ENCODE measurements around the gene TSC22D4.
A peak's percentile ranks its signal among the peaks of the same experiment; 100 is the strongest.

TSC22D4 gene

DNA sequence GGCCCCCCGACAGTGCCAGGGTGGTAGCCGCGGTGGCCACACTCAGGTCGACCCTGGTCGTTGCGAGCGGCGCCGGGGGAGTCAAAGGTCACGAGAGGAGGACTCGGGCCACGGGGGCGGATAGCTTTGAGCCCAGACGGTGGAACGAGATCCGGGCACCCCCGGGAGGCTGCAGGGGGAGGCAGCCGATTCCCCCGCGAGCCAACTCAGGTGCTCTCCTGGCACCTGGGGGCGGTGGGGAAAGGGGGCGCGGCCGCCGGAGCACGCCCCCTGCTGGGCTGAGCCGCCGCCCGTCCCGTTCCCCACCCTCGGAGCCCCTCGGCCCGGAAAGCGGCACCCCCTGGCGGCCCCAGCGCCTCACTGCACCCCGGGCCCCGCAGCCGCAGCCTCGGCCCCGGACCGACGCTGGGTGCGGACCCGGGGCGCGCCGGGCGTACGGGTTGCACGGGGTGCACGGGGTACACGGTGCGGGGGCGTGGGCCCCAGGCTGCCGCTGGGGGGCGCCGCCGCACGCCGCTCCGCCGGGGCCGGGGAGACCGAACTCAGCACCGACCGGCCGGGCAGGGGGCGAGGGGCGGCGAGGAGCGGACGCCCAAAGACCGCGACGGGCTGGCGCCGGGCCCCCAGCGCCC lies 4.2 kb upstream of the TSC22D4 start:
- no peak overlapping the region for H4K8ac ChIP-seq (ENCODE audit: low read depth, low read length)
- peaks cover 2% of the 10 kb centered on the region for H3K4me1 ChIP-seq (ENCODE audit: control insufficient read depth, low read depth, low read length)
- no peak overlapping the region for H2BK120ac ChIP-seq (ENCODE audit: low read depth, low read length)
- H2BK5ac ChIP-seq (ENCODE audit: low read length), result no peak overlapping the region
- H3K4me2 ChIP-seq (ENCODE audit: low read length), result peak overlapping the region; percentile 53
- no CpG with 5 or more reads among the region's 79 CpGs for WGBS (ENCODE audit: extremely low coverage, insufficient coverage, low lambda C conversion rate)
- no peak overlapping the region for H2AK5ac ChIP-seq (ENCODE audit: low read length)
- H3K27me3 ChIP-seq (ENCODE audit: insufficient read depth, low read length, poor library complexity), result no peaks in the 10 kb centered on the region
- no peak overlapping the region for H3K27ac ChIP-seq (ENCODE audit: low read depth, low read length)
- peak overlapping the region; percentile 27 for H3K4me3 ChIP-seq (ENCODE audit: low read length)
- H3K23ac ChIP-seq (ENCODE audit: low read length), result no peak overlapping the region
- no peak overlapping the region for H4K5ac ChIP-seq (ENCODE audit: low read length)
- H3K79me2 ChIP-seq (ENCODE audit: control insufficient read depth, insufficient read depth, low read length), result no peaks in the 10 kb centered on the region
- no peak overlapping the region for H3K4ac ChIP-seq (ENCODE audit: low read depth, low read length)
- peak overlapping the region; percentile 70 for H3K9ac ChIP-seq (ENCODE audit: low read length)
- no peaks in the 10 kb centered on the region for H3K79me1 ChIP-seq (ENCODE audit: low read length)
- DNase-seq, result peak; percentile 67
- no peak overlapping the region for H2BK15ac ChIP-seq (replicated peaks; ENCODE audit: low read depth)
- peak overlapping the region; percentile 75 for H3K18ac ChIP-seq (ENCODE audit: low read length)
- H3K56ac ChIP-seq (ENCODE audit: low read length), result peak overlapping the region; percentile 85
- H3K36me3 ChIP-seq (ENCODE audit: control insufficient read depth, insufficient read depth, low read length), result no peaks in the 10 kb centered on the region

DNA sequence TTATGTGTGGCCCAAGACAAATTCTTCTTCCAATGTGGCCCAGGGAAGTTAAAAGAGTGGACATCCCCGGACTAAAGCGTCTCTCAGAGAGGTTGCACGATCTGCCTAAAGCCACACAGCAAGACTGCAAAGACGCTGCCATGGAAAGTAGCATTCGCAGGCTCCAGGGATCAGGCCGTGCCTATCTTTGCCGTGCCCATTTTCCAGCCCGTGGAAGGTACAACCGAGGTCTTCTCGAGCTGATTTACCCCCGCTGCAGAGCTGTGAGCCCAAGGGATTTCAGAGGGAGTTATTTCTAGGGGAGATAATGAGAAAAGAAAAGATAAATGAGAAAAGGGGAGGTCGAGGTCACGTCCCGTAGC lies 3.7 kb upstream of the TSC22D4 start:
- Histone ChIP-seq H2BK120ac (ENCODE audit: low read depth, low read length) (no peak overlapping the region), H3K4me2 (ENCODE audit: low read length) (peak overlapping the region; percentile 53), H2BK15ac (replicated peaks; ENCODE audit: low read depth) (no peak overlapping the region), H3K4me3 (ENCODE audit: low read length) (no peak overlapping the region), H3K9ac (ENCODE audit: low read length) (peak overlapping the region; percentile 43), H3K79me2 (ENCODE audit: control insufficient read depth, insufficient read depth, low read length) (no peaks in the 10 kb centered on the region), H3K79me1 (ENCODE audit: low read length) (no peaks in the 10 kb centered on the region), H3K18ac (ENCODE audit: low read length) (no peak overlapping the region), H3K27ac (ENCODE audit: low read depth, low read length) (no peak overlapping the region), H4K5ac (ENCODE audit: low read length) (no peak overlapping the region), H3K23ac (ENCODE audit: low read length) (no peak overlapping the region), H3K27me3 (ENCODE audit: insufficient read depth, low read length, poor library complexity) (no peaks in the 10 kb centered on the region), H3K4me1 (ENCODE audit: control insufficient read depth, low read depth, low read length) (peaks cover 2% of the 10 kb centered on the region), H2BK5ac (ENCODE audit: low read length) (no peak overlapping the region), H4K8ac (ENCODE audit: low read depth, low read length) (no peak overlapping the region), H2AK5ac (ENCODE audit: low read length) (no peak overlapping the region), H3K36me3 (ENCODE audit: control insufficient read depth, insufficient read depth, low read length) (no peaks in the 10 kb centered on the region), H3K4ac (ENCODE audit: low read depth, low read length) (no peak overlapping the region), H3K56ac (ENCODE audit: low read length) (peak overlapping the region; percentile 85)
- no CpG with 5 or more reads among the region's 14 CpGs for WGBS (ENCODE audit: extremely low coverage, insufficient coverage, low lambda C conversion rate)
- DNase-seq, result no peak

DNA sequence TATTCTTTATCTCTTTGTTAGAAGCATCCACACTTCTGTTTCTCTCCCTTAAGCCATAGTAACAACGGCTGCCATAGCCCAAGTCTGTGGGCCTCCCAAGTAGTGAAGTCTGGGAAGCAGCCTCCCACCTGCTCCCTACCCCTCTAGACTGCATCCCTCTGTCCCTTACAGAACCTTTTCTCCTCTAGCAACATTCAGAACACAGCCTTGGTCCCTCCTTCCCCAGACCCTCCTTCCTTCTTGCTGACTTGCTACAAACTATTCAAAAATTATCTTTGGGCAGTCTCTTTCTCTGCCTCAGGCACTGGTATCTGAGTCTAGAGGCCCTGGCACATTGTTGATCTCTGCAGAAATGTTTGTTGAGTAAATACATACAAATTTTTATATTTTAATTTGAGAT lies 2.5 kb upstream of the TSC22D4 start:
- H3K79me2 ChIP-seq (ENCODE audit: control insufficient read depth, insufficient read depth, low read length), result no peaks in the 10 kb centered on the region
- no peak overlapping the region for H2AK5ac ChIP-seq (ENCODE audit: low read length)
- no peak overlapping the region for H2BK15ac ChIP-seq (replicated peaks; ENCODE audit: low read depth)
- peaks cover 2% of the 10 kb centered on the region for H3K4me1 ChIP-seq (ENCODE audit: control insufficient read depth, low read depth, low read length)
- H3K36me3 ChIP-seq (ENCODE audit: control insufficient read depth, insufficient read depth, low read length), result no peaks in the 10 kb centered on the region
- H3K4ac ChIP-seq (ENCODE audit: low read depth, low read length), result no peak overlapping the region
- H3K4me3 ChIP-seq (ENCODE audit: low read length), result no peak overlapping the region
- H3K27me3 ChIP-seq (ENCODE audit: insufficient read depth, low read length, poor library complexity), result no peaks in the 10 kb centered on the region
- DNase-seq, result no peak
- H4K5ac ChIP-seq (ENCODE audit: low read length), result no peak overlapping the region
- no peak overlapping the region for H2BK5ac ChIP-seq (ENCODE audit: low read length)
- no peak overlapping the region for H3K4me2 ChIP-seq (ENCODE audit: low read length)
- H2BK120ac ChIP-seq (ENCODE audit: low read depth, low read length), result no peak overlapping the region
- no peaks in the 10 kb centered on the region for H3K79me1 ChIP-seq (ENCODE audit: low read length)
- no CpG with 5 or more reads among the region's 1 CpG for WGBS (ENCODE audit: extremely low coverage, insufficient coverage, low lambda C conversion rate)
- H3K18ac ChIP-seq (ENCODE audit: low read length), result no peak overlapping the region
- no peak overlapping the region for H3K27ac ChIP-seq (ENCODE audit: low read depth, low read length)
- H4K8ac ChIP-seq (ENCODE audit: low read depth, low read length), result no peak overlapping the region
- peak overlapping the region; percentile 3 for H3K56ac ChIP-seq (ENCODE audit: low read length)
- H3K23ac ChIP-seq (ENCODE audit: low read length), result no peak overlapping the region
- no peak overlapping the region for H3K9ac ChIP-seq (ENCODE audit: low read length)

GRCh38 chr7:100477871-100478267 lies 1.1 kb downstream of the TSC22D4 start:
- Histone ChIP-seq H3K4me1 (ENCODE audit: control insufficient read depth, low read depth, low read length) (no peaks in the 10 kb centered on the region), H2AK5ac (ENCODE audit: low read length) (no peak overlapping the region), H3K36me3 (ENCODE audit: control insufficient read depth, insufficient read depth, low read length) (no peaks in the 10 kb centered on the region), H2BK120ac (ENCODE audit: low read depth, low read length) (no peak overlapping the region), H3K56ac (ENCODE audit: low read length) (peak overlapping the region; percentile 94), H4K8ac (ENCODE audit: low read depth, low read length) (no peak overlapping the region), H3K9ac (ENCODE audit: low read length) (peak overlapping the region; percentile 93), H2BK5ac (ENCODE audit: low read length) (no peak overlapping the region), H3K27ac (ENCODE audit: low read depth, low read length) (no peak overlapping the region), H2BK15ac (replicated peaks; ENCODE audit: low read depth) (no peak overlapping the region), H3K27me3 (ENCODE audit: insufficient read depth, low read length, poor library complexity) (no peaks in the 10 kb centered on the region), H3K23ac (ENCODE audit: low read length) (no peak overlapping the region), H3K79me2 (ENCODE audit: control insufficient read depth, insufficient read depth, low read length) (no peaks in the 10 kb centered on the region), H3K4ac (ENCODE audit: low read depth, low read length) (peak overlapping the region; percentile 81), H4K5ac (ENCODE audit: low read length) (no peak overlapping the region), H3K18ac (ENCODE audit: low read length) (peak overlapping the region; percentile 64), H3K4me2 (ENCODE audit: low read length) (peak overlapping the region; percentile 76), H3K4me3 (ENCODE audit: low read length) (no peak overlapping the region), H3K79me1 (ENCODE audit: low read length) (no peaks in the 10 kb centered on the region)
- WGBS (ENCODE audit: extremely low coverage, insufficient coverage, low lambda C conversion rate), result no CpG with 5 or more reads among the region's 16 CpGs
- DNase-seq, result no peak

- Histone ChIP-seq H4K5ac (ENCODE audit: low read length) (no peak overlapping the region), H3K4me3 (ENCODE audit: low read length) (no peak overlapping the region), H2AK5ac (ENCODE audit: low read length) (no peak overlapping the region), H4K8ac (ENCODE audit: low read depth, low read length) (no peak overlapping the region), H3K4me2 (ENCODE audit: low read length) (peak overlapping the region; percentile 31), H3K4ac (ENCODE audit: low read depth, low read length) (peak overlapping the region; percentile 81), H3K4me1 (ENCODE audit: control insufficient read depth, low read depth, low read length) (no peaks in the 10 kb centered on the region), H3K27me3 (ENCODE audit: insufficient read depth, low read length, poor library complexity) (no peaks in the 10 kb centered on the region), H3K27ac (ENCODE audit: low read depth, low read length) (no peak overlapping the region), H3K79me2 (ENCODE audit: control insufficient read depth, insufficient read depth, low read length) (no peaks in the 10 kb centered on the region), H2BK5ac (ENCODE audit: low read length) (no peak overlapping the region), H3K9ac (ENCODE audit: low read length) (peak overlapping the region; percentile 66), H3K79me1 (ENCODE audit: low read length) (no peaks in the 10 kb centered on the region), H3K18ac (ENCODE audit: low read length) (peak overlapping the region; percentile 64), H3K36me3 (ENCODE audit: control insufficient read depth, insufficient read depth, low read length) (no peaks in the 10 kb centered on the region), H2BK120ac (ENCODE audit: low read depth, low read length) (no peak overlapping the region), H3K56ac (ENCODE audit: low read length) (peak overlapping the region; percentile 54), H2BK15ac (replicated peaks; ENCODE audit: low read depth) (no peak overlapping the region), H3K23ac (ENCODE audit: low read length) (no peak overlapping the region)
- no peak for DNase-seq
- no CpG with 5 or more reads among the region's 30 CpGs for WGBS (ENCODE audit: extremely low coverage, insufficient coverage, low lambda C conversion rate)
Measured at GRCh38 chr7:100476903-100477870, 1.8 kb downstream of the TSC22D4 start.

All from mesendoderm (in vitro differentiated cells).